ENCODE measurements around the gene TBC1D9B. TPM values are rescaled to one million over a fixed set of nuclear protein-coding genes. Genes with fewer than 3 reads are reported as not detected.
"Not testable (repeated sequence)": the region's sequence is repeated elsewhere in the genome, so short reads cannot be mapped to it uniquely, and the experiment has no call there.

Gene TBC1D9B
- total RNA-seq, 1 donor from 2014 or later: 95.0 TPM

DNA sequence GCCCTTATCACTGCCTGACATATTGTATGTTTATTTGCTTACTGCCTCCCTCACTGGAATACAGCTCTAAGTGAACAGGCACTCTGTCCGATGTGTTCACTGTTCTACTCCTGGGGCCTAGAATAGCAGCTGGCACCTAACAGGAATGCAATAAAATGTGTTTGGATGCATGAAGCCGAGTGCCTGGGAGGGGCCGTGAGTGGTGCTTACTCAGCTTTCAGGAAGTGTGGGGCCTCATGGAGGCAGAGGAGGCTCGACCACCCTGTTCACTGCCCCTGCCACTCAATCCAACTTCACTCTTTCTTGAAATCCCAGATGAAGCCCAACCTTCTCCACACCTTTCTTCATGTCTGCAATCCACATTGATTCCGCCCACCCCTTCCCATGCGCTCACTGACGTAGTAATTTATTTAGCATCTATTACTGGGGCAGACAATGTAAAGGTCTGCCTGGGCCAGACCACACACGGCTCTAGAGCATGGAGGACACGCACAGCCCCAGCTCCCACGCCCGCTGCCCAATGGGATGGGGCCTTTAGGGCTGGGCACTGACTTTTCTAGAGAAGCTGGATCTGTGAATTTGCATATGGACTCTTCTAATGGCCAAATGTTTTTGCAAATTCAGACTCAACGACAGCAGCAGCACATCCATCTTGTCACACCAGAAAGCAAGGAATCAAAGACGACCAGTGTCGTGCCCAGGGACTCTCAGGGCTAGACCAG is 21.3 kb downstream of the TBC1D9B start:
- intact Hi-C loops (cut with micrococcal nuclease): no loop called here

DNA sequence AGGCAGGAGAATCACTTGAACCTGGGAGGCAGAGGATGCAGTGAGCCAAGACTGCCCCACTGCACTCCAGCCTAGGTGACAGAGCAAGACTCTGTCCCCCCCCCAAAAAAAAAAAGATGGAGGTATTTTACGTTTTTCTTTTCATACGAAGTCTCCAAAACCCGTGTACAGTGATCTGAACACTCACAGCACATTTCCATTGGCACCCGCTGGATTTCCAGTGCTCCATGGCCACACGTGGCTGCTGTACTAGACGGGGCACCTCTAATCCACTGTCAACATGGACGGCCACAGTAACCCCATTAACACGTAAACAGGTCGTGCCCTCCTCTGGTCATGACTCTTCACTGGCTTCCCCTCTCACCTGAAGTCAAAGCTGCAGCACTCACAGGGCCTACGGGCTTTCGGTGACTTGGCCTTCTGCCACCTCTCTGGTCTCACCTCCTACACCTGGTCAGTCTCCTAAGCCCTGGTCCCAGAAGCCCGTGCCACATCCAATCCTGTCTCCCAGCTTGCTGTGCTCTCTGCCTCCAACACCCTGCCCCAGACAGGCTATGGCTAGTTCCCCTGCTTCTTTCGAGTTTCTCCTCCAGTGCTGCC is 22.1 kb downstream of the TBC1D9B start:
- intact Hi-C loops (cut with micrococcal nuclease): no loop called here

DNA sequence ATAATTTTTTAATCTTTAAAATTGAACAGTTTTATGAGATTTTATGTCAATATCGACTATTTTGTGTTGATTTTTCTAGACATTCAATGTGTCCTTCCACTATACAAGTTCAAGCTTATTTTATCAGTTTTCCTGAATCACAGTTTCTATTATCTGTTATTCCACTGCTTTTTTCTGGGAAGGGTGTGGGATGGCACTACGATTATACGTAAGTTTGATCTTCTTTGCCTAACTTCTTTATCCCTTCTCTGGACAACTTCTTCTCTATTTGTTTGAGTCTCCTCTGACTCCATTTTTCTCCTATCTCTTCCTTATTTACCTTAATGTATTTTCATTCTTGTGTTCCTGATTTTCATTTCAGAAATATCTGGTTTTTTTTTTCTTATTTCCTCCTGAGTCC is 24.5 kb downstream of the TBC1D9B start:
- intact Hi-C loops (cut with micrococcal nuclease): no loop called here

DNA sequence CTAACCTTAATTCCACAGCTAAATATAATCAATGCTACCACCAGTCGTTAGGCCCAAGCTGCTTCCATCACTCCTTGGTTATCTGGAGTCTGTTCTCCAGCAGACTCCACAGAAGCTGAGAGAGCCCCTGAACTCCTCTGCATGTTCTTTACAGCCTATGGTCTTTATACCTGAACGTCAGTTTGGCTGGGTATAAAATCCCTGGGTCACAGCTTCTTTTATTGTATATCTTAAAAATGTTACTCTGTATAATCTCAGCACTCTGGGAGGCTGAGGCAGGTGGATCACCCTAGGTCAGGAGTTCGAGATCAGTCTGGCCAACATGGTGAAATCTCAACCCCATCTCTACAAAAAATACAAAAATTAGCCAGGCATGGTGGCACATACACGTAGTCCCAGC is 25.4 kb downstream of the TBC1D9B start:
- intact Hi-C loops (cut with micrococcal nuclease): no loop called here

DNA sequence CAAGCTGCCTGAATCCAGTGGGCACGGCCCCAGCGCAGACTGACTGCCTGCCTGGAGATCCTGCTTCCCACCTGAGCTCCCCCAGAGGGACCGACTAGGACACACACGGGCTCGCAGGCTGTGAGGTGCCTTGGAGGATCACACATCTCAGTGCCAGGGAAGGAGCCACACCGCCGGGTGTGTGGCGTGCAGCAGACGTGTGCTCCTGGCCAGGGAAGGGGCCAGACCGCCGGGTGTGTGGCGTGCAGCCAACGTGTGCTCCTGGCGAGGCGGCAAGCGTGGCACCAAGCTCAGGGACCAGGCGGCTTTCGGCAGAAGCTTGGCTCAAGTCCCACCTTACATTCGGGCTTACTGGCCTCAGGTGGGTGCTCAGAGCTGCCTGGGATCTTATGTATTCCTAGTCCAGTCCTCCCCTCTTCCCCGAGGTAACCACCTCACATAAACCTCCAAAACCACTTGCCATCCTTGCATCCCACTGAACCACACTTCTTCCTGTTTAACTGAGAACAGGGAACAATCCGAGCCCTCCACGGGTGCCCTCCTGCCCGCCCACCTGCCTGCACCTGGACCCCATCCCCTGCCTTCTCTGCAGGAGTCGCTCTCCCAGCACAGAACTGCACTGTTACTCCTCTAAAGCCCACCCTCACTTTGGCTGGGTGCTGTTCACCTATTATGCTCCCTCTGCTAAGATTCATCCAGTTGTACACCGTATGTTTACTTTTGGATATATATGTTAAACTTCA is 26.7 kb downstream of the TBC1D9B start:
- intact Hi-C loops (cut with micrococcal nuclease): no loop called here

DNA sequence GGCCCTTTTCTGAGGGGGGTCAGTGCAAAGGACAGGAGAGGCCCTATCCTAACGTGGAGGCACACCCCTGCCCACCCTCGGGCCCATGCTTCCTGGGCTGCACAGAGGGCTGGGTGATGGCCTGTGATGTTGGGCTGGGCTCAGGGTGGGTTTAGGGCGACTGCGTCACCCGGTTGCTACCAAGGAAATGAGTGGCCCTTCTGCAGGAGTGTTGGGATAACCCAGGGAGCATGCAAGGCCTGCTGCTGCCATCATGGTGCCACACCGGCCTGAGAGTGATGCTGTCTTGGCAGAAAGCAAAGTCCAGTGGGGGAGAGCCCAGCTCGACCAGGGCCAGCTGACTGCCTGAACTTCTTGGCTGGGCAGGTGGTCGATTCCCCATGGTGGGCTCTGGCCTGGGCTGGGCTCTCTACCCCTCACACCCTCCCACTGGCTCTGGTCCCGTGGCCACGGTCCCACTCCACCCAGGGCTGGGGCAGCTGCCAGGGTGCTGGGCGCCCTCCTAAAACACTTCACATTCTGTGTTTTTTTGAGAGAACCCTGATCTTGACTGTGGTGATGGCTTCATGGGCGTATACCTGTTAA is 27.5 kb downstream of the TBC1D9B start:
- intact Hi-C loops (cut with micrococcal nuclease): no loop called here

DNA sequence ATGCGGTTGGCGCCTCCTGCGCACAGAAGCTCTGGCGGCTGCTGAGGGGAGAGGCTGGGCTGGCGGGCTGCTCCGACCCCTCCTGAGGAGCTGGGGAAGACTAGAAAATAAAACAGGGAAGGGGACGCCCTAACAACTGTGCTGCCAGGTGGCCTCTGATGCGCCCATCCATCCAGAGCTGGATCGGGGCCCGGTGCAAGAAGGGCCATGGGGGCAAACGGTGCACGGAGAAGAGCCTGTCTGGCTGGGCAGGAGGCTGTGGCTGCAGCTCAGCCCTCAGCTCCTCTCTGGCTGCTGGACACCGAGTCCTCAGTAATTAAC is 28.0 kb downstream of the TBC1D9B start:
- intact Hi-C loops (cut with micrococcal nuclease): no loop called here

DNA sequence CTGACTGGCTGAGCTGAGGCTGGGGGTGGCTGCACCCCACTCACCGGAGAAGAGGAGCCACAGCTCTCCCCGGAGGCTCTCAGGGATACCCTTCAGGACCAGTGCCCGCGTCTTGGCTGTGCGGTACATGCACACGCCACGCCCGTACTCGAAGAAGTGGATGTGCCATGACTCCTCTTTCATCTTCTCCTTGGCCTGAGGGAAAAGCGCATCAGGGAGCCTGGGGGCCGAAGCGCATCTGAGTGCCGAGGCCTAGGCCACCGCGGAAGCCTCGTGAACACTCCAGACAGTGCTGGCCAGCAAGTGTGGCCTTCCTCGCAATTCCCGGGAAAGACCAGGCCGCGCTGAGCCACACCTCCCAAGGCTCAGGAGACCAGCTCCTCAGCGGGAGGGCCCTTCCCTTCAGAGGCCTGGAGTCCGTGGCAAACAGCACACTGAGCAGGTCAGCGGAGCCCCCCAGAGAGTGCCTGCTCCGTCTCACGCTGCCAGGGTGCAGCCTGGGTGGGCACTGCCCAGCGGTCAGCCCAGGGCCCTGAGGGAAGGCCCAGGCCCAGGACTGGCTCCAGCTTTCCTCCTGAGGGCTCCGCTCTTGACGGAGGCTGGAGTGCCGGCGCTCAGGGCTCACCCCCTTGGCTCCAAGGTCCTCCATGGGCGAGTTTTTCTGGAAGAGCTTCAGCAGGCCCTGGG is 28.6 kb downstream of the TBC1D9B start:
- intact Hi-C loops (cut with micrococcal nuclease): no loop called here

DNA sequence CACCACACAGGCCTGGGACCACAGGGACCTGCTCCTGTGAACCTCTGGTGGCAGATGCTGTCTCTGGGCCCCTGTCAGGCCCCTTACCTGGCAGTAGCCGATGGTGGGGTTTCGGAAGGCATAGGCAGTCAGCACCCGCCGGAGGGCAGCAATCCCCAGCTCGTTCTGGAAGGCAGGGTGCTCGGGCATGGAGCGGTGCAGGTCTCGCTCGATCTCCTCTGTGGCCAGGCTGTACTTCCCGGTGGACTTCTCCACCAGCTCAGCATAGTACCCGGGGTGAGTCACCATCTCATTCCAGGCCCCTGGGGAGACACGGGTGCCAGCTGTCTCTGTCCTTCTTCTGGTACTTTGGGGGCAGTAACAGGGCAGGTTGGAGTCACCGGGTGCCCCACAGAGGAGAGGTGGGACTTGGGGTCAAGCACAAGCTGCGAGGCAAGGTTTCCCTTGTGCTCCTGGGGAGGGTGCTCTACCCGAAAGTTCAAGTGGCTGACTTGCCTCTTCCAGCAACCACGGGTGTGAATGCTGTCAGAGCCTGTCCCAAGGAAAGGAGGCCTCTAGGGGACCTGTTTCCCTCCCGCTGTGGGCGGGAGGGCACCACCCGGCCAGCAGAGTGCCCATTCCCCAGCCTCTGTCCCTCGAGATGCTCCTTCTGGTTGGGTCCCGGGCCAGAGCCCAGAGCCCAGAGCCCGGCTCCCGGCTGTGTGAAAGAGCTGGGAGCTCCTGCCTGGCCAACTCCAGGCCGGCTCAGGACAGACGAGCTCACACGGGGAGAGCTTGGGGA is 29.3 kb downstream of the TBC1D9B start:
- intact Hi-C loops (cut with micrococcal nuclease): no loop called here

DNA sequence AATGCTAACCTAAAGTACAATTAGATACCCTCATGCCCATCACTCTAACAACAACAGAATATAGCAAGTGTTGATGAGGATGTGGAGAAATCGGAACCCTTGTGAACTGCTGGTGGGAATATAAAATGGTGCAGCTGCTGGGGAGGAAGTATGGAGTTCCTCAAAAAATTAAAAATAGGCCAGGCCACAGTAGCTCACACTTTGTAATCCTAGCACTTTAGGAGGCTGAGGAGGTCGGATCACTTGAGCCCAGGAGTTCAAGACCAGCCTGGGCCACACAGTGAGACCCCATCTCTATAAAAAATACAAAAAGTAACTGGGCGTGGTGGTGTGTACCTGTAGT is 31.1 kb downstream of the TBC1D9B start:
- intact Hi-C loops (cut with micrococcal nuclease): no loop called here

DNA sequence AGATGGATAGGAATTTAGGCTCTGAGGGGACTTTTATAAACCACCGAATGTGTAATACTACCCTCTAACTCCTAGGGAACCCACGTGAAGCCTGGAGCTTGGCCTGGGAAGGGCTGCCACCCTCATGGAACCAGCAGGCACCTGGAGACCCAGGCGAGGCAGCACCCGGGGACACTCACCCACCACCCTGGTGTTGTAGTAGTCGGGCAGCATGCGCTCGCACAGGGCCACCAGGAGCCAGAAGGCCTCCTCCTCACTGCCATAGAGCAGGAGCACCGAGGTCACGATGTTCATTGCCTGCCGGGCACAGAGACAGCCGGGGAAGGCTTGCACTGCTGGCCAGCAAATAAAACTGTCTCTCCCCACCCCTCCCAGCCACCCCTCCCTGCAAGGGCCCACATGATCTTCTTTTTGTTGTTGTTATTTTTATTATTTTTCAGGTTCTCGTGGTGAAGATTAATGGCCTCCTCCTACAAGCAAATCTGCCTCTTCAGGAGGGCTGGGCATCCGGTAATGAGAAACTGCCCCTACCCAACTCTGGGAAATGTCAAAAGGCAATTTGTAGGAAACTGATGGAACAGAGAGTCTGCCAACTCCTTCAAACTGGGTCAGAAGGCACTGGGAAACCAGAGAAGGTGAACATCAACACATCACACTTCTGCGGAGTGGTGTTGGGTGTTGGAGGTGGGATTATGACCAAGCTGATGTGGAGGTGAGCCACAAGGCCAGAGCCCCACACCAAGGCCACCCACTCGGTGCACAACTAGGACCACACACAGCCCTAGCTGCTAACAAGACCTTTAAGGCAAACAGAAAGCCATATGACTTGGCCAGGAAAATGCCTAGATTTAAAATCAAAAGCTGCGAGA is 31.7 kb downstream of the TBC1D9B start:
- intact Hi-C loops (cut with micrococcal nuclease): no loop called here

DNA sequence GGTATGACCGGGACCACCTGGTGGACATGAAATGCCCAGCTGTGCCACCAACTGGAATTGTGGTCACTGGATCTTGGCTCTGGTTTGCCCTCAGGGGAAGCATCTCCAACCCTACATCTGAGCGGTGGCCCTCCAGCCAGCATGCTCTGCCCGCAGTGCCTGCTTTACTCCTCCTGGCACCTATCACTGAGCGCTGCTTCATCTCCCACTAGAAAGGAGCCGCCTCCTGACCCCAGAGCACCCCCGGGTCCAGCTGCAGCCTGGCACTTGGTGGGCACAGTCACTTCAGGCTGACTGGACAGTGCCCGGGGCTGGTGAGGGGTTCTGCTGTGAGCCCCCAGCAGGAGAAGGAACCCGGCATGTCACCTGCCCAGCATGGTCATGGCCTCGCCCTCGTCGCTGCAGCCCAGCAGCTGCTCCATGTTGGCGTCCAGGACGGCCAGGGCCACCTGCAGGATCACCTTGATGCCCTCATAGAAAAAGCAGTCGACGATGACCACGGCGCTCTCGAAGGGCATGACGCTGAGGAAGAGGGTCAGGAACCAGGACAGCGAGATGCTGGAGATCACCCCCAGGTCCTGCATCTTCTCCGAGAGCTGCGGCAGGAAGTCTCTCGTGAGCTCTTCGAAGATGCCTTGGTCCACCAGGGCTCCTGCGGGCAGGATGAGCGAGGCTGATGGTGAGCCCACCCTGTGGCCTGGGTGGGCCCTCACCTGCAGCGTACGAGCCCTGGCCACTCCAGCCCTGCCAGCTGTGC is 33.0 kb downstream of the TBC1D9B start:
- intact Hi-C loops (cut with micrococcal nuclease): no loop called here

DNA sequence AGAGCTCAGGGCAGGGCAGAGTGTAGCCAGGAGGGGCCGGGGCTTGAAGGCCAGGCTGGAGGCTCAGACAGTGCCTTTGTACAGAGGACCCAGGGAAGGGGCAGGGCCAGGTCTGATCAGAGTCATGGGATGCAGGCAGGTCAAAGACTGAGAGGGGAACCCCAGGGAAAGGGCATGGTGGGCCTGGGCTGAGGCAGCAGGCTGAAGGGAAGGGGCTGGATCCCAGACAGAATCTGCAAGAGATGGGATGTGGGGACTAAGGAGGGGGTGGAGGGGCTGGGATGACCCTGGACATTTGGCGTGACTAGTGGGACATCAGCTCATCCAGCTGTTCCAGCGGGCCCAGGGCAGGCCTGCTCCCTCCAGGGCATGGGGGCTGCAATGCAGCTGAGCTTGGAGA is 33.6 kb downstream of the TBC1D9B start:
- intact Hi-C loops (cut with micrococcal nuclease): no loop called here

DNA sequence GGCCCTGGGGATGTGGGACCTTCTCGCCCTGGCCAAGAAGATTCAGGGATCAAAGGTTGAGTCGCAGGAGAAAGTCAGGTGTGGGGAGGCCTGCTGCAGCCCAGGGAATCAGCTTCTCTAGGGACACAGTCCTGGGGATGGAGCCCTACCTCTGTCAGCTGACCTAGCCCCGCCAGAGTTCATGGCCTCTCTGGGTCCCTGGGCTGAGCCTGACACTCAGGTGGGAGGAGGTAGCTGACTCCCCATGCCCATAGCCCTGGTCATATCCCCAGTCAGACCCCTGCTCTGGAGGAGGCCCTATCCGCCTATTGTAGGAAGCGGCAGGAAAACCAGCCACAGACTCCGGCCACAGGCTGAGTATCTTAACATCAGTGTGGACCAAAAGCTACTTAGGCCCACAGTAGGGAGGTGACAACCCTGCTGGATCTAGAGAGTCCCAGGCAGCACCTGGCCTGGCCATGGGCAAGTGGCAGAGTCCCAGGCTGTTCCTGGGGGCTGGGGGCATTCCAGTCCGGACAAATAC is 34.0 kb downstream of the TBC1D9B start:
- intact Hi-C loops (cut with micrococcal nuclease): no loop called here

DNA sequence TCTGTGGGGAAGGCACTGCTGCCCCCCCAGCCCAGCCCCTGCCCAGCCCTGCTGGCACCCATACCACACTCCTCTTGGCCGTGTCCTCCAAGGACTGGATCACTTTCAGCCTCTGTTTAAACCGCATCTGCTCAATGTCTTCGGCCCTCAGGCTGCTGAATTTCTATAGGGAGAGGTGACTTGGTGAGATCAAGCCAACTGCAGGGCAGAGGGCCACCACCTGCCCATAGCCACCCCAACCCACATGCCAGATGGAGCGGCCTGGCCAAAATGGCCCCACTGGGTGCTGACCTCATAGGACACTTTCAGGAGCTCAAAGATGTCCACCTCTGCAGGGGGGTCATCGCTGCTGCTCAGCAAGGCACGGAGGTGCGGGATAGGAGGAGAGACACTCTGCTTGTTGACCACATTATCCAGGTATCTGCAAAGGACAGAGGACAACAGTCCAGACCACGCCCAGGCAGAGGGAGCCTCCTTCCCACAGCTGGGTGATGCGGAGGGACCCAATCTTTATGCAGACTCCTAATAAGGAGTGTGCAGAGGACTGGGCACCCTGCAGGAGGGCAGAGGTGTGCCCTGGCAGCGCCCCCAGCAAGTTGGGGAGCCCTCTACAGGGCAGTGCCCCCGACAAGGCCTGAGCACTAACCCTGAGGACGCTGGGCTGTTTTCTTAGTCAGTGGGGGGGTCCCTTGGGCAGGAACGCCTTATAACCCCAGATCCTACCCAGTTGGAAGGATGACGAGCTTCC is 34.7 kb downstream of the TBC1D9B start:
- intact Hi-C loops (cut with micrococcal nuclease): no loop called here

DNA sequence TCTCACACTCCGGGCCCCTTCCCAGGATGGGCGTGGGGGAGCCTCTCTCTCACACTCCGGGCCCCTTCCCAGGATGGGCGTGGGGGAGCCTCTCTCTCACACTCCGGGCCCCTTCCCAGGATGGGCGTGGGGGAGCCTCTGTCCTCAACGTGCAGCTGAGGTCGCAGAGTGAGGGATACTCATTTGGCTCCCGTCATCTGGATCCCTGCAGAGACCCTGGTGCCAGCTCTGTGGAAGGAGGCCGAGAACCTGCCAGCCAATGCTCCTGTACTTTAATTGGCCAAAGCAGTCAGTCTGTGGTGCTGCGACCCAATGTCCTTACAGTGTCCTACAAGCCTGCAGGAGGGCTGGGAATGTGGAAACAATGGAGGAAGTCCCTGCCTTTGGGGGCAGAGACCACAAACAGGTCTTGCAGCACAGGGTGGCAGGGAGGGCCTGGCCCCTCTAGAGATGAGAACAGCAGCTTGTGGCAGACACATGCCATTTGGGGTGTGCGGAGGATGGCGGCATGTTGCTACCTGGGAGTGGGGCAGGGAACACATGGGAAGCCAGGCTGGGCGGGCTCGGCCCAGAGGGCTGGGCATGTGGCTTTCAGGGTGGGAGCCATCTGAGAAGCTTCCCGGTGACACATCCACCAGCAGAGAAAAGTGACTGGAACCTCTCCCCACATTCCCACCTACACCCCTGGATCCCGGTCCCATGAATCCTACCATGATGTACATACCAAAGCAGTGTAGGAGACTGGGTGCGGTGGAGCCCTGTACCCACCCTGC is 35.5 kb downstream of the TBC1D9B start:
- intact Hi-C loops (cut with micrococcal nuclease): no loop called here

DNA sequence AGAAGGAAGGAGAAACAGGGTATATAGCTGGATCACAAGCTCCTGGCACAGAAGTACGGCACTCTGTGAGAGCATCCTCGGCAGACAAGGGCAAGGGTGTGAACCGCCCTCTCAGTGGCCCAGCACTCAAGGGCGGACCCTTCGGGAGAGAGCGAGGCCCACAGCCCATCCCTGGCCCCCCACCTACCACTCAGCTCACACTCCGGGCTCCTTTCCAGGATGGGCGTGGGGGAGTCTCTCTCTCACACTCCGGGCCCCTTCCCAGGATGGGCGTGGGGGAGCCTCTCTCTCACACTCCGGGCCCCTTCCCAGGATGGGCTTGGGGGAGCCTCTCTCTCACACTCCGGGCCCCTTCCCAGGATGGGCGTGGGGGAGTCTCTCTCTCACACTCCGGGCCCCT is 36.2 kb downstream of the TBC1D9B start:
- intact Hi-C loops (cut with micrococcal nuclease): not testable (repeated sequence)

DNA sequence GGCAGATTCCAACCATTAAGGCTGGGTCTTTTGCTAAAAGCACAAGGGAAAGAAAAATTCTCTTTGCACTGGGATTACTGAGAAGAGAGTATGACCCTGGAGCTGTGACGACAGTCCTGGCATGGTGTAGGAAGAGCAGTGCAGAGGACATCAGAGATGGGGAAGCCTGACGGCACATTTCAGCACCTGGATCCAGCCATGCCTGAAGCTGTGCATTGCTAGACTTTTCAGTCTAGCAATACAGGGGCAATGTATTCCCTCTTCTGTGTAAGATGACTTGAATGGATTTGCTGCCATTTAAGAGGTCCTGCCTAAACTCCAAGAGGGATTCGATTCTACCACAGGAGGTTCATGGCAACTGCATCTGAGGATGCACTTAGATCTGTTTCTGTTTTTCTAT is 36.7 kb downstream of the TBC1D9B start:
- intact Hi-C loops (cut with micrococcal nuclease): no loop called here
